ENCODE data around the gene MAD2L1BP.
"Not testable (repeated sequence)": the region's sequence is repeated elsewhere in the genome, so short reads cannot be mapped to it uniquely, and the experiment has no call there.

The MAD2L1BP gene

GRCh38 chr6:43635387-43636307 lies at the start of gene MAD2L1BP:
Gene MAD2L1BP, plus strand, starts transcription at chr6:43635840. Its CDS starts 36 bp downstream, at chr6:43635876.
- no peak for DNase-seq (ENCODE audit: low read depth, low spot score)

GRCh38 chr6:43588194-43588593 lies 47.4 kb upstream of the MAD2L1BP start:
- no peak for DNase-seq (ENCODE audit: low read depth, low spot score)

GRCh38 chr6:43589564-43589963 lies 46.1 kb upstream of the MAD2L1BP start:
- not testable (repeated sequence) for DNase-seq (ENCODE audit: low read depth, low spot score)

GRCh38 chr6:43593938-43594337 lies 41.7 kb upstream of the MAD2L1BP start:
- no peak for DNase-seq (ENCODE audit: low read depth, low spot score)

- no peak for DNase-seq (ENCODE audit: low read depth, low spot score)
Measured at GRCh38 chr6:43600595-43600994, 35.0 kb upstream of the MAD2L1BP start.

- DNase-seq (ENCODE audit: low read depth, low spot score) = no peak
Measured at GRCh38 chr6:43604174-43604573, 31.5 kb upstream of the MAD2L1BP start.

- no peak for DNase-seq (ENCODE audit: low read depth, low spot score)
Measured at GRCh38 chr6:43606019-43606418, 29.6 kb upstream of the MAD2L1BP start.

- peak; percentile 65 for DNase-seq (ENCODE audit: low read depth, low spot score)
Measured at GRCh38 chr6:43608310-43608763, 27.3 kb upstream of the MAD2L1BP start.

- no peak for DNase-seq (ENCODE audit: low read depth, low spot score)
Measured at GRCh38 chr6:43608807-43609206, 26.8 kb upstream of the MAD2L1BP start.

GRCh38 chr6:43609402-43609801 lies 26.2 kb upstream of the MAD2L1BP start:
- DNase-seq (ENCODE audit: low read depth, low spot score) = no peak

- DNase-seq (ENCODE audit: low read depth, low spot score) = no peak
Measured at GRCh38 chr6:43610431-43610830, 25.2 kb upstream of the MAD2L1BP start.

- DNase-seq (ENCODE audit: low read depth, low spot score) = no peak
Measured at GRCh38 chr6:43613721-43614395, 21.8 kb upstream of the MAD2L1BP start.

GRCh38 chr6:43614396-43614730 lies 21.3 kb upstream of the MAD2L1BP start:
- no peak for DNase-seq (ENCODE audit: low read depth, low spot score)

GRCh38 chr6:43616725-43617472 lies 18.7 kb upstream of the MAD2L1BP start:
- DNase-seq (ENCODE audit: low read depth, low spot score) = no peak

- no peak for DNase-seq (ENCODE audit: low read depth, low spot score)
Measured at GRCh38 chr6:43621078-43621835, 14.4 kb upstream of the MAD2L1BP start.

- DNase-seq (ENCODE audit: low read depth, low spot score) = no peak
Measured at GRCh38 chr6:43621836-43622180, 13.8 kb upstream of the MAD2L1BP start.

GRCh38 chr6:43622541-43622940 lies 13.1 kb upstream of the MAD2L1BP start:
- no peak for DNase-seq (ENCODE audit: low read depth, low spot score)

- DNase-seq (ENCODE audit: low read depth, low spot score) = no peak
Measured at GRCh38 chr6:43623880-43624785, 11.5 kb upstream of the MAD2L1BP start.

GRCh38 chr6:43624786-43625288 lies 10.8 kb upstream of the MAD2L1BP start:
- no peak for DNase-seq (ENCODE audit: low read depth, low spot score)

GRCh38 chr6:43625393-43625992 lies 10.1 kb upstream of the MAD2L1BP start:
- no peak for DNase-seq (ENCODE audit: low read depth, low spot score)

All from smooth muscle cell of the brain vasculature (primary cell).